GM21390 (cell line): ENCODE measurements around the gene RSBN1L.
"Not testable (repeated sequence)": the region's sequence is repeated elsewhere in the genome, so short reads cannot be mapped to it uniquely, and the experiment has no call there.

Experiments
- ATAC-seq: cut with Tn5 transposase; IDR thresholded peaks from one replicate; pipeline ENCODE4 v1.9.1; 2021; ENCODE audit not compliant: unreplicated experiment

RSBN1L gene

DNA sequence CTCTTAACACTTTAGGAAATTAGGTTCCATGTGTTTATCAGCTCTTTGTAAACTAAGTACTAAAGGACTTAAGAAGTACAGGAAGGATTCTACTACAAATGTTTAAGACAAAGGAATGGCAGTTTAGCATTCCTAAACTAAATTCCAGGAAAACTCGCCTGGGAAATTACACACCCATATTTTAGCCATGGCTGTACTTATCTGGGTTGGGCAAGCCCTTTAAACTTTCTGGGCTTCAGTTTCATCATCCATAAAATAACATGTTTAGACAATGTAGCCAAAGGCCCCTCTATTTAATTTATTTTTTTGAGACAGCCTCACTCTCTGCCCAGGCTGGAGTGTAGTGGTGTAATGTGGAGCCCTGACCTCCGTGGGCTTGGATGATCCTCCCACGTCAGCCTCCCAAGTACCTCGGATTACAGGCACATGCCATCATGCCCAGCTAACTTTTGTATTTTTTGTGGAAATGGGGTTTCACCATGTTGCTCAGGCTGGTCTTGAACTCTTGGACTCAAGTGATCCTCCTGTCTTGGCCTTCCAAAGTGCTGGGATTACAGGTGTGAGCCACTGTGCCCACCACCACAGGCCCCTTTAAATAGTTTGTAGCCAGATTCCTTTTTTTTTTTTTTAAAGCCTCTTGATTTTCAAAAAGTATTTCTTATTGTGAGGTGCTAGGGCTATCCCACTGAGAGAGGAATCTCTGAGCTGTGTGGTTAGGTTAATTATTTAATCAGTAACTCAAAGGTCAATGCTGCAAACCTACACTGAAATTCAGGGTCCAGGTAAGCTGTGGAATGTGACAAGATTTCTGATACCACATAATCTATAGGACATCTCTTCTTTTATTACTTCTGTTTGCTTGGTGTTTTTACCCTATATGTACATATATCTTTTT lies 69.9 kb downstream of the RSBN1L start:
- no peak for ATAC-seq

DNA sequence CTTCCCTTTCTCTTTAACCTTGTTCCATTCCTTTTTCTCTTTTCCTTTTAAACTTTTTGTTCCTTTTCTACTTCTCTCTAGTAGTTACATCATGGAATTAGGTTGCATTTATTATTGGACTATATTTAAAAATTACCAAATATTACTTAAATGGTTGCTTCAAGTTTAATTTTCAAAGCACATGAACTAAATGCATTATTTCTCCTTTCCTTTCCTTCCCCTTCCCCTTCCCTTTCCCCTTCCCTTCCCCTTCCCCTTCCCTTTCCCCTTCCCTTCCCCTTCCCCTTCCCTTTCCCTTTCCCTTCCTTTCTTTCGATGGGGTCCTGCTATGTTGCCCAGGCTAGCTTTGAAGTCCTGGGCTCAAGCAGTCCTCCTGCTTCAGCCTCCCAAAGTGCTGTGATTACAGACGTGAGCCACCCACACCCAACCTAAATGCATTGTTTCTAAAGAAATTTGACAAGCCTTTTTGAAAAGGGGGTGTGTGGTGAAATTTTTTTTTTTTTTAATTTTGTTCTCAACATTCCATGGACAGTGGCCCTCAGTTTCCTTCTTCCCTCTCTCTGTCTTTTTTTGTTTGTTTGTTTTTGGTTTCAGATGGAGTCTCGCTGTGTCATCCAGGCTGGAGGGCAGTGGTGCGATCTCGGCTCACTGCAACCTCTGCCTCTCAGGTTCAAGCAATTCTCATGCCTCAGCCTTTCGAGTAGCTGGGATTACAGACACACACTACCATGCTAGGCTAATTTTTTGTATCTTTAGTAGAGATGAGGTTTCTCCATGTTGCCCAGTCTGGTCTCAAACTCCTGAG lies 70.7 kb downstream of the RSBN1L start:
- ATAC-seq: no peak

- ATAC-seq: no peak
Observed at GRCh38 chr7:77770316-77770715, 74.1 kb downstream of the RSBN1L start.

- no peak for ATAC-seq
Observed at GRCh38 chr7:77771901-77772300, 75.6 kb downstream of the RSBN1L start.

DNA sequence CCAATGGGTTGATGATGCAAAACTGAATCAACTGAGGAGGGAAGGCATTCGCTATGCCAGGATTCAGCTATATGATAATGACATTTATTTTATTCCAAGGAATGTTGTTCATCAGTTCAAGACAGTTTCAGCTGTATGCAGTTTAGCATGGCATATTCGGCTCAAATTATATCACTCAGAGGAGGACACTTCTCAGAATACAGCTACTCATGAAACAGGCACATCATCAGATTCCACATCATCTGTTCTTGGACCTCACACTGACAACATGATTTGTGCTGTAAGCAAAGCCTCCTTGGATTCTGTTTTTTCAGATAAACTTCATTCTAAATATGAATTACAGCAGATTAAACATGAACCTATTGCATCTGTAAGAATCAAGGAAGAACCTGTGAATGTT lies 82.3 kb downstream of the RSBN1L start:
- no peak for ATAC-seq

GRCh38 chr7:77782383-77782782 lies 86.1 kb downstream of the RSBN1L start:
- no peak for ATAC-seq

- ATAC-seq: no peak
Observed at GRCh38 chr7:77783111-77783510, 86.9 kb downstream of the RSBN1L start.

DNA sequence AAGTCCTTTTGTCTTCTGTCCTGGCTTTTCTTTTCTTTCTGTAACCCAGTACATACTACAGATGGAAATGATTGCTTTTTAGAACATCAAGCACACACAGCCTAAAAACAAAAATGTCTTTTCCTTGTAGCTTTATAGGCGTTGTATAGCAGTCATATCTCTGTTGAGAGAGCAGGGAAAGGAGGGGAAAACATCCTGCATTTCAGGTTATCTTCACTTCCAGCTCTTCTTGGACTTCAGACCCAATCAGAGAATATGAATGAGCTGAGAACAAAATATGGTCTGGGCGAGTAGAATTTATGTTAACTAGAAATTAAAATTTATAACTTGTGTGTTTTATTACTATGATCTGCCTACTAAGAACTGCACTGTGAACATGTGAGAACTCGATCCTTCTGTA lies 87.3 kb downstream of the RSBN1L start:
- ATAC-seq: no peak

DNA sequence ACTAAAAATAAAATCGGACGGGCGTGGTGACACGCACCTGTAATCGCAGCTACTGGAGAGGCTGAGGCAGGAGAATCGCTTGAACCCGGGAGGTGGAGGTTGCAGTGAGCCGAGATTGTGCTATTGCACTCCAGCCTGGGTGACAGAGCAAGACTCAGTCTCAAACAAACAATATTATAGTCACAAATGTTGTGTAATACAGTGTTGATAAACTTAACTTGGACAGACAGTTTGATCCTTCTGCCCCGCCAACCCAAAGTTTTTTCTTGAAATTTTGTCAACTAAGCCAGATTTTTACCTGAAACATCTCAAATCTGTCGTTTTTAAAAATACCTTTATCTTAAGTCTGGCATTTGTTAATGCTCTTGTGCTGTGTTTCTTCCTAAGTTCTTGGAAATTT lies 88.2 kb downstream of the RSBN1L start:
- not testable (repeated sequence) for ATAC-seq

DNA sequence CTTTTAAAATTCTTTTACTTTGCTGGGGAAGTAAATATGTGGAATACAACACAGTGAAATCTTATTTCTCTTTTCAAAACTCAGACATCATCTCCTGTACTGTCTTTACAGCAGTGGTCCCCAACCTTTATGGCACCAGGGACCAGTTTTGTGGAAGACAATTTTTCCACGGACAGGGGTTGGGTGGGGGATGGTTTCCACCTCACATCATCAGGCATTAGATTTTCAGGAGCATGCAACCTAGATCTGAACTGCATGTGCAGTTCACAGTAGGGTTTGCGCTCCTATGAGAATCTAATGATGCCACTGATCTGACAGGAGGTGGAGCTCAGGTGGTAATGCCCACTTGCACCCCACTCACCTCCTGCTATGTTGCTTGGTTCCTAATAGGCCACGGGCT lies 89.8 kb downstream of the RSBN1L start:
- ATAC-seq: no peak

DNA sequence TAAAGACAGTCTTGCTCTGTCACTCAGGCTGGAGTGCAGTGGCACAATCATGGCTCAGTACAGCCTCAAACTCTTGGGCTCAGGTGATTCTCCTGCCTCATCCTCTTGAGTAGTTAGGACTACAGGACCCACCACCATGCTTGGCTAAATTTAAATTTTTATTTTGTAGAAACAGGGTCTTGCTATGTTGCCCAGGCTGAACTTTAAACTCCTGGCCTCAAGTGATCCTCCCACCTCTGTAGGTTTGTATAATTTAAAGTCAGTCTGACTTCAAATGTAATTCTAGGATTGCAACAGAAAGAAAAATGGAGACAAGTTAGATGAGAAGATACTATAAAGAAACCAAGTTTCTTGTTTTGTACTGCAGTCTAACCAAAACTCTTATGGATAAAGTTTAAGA lies 90.5 kb downstream of the RSBN1L start:
- no peak for ATAC-seq

DNA sequence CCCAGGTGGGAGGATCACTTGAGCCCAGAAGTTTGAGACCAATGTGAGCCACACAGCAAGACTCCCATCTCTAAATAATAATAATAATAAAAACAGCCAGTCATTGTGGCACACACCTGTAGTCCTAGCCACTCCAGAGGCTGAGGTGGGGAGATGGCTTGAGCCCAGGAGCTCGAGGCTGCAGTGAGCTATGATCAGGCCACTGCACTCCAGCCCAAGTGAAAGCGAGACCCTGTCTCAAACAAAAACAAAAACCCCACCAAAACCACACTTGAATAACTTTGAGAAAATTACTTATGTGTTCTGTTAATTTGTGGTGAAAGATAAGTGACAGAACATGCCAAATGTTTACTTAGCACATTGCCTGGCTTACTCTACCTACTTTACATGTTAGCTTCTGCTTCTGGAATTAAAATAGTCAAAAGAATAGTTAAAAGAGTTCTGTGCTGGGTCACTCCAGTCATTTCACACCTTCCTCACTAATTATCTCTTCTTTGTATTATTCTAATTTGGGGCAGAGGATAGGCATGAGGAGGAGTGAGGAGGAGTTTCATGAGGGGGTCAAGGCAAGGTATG lies 92.2 kb downstream of the RSBN1L start:
- ATAC-seq: peak; percentile 41

GRCh38 chr7:77791336-77791735 lies 95.1 kb downstream of the RSBN1L start:
- no peak for ATAC-seq

GRCh38 chr7:77791956-77792355 lies 95.7 kb downstream of the RSBN1L start:
- no peak for ATAC-seq

DNA sequence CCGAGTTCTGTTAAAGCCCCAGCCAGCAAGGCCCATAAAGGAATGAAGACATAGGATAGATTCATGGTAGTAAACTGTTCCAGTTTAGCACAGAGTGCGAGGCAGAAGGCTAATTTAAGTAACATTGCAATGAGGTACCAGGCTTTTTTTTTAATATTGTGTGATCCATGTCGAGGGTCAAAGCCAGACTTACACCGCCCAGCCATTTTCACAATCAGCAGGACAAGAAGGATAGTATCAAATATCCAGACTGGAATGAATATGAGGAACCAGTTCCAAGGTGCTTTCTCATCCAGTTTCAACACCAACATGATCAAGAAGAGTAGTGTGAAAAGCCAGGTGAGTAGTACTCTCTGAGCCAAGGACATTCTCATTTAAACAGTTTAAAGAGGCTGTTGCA lies 97.7 kb downstream of the RSBN1L start:
- no peak for ATAC-seq

DNA sequence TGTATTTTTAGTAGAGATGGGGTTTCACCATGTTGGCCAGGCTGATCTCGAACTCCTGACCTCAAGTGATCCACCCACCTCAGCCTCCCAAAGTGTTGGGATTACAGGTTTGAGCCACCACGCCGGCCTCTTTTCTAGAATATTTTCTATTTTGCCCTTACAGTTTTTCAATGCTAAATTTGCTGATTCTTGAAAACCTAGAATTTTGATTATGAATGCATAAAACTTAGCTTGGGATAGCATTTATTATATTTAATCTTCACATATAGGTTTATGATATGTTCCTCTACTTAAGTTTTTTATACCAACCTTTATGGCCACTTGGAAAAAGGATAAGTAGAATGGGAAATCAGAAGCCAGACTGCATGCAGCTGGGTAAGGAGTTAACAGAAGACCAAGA lies 99.8 kb downstream of the RSBN1L start:
- ATAC-seq: no peak

GRCh38 chr7:77796960-77797359 lies 100.7 kb downstream of the RSBN1L start:
- no peak for ATAC-seq

DNA sequence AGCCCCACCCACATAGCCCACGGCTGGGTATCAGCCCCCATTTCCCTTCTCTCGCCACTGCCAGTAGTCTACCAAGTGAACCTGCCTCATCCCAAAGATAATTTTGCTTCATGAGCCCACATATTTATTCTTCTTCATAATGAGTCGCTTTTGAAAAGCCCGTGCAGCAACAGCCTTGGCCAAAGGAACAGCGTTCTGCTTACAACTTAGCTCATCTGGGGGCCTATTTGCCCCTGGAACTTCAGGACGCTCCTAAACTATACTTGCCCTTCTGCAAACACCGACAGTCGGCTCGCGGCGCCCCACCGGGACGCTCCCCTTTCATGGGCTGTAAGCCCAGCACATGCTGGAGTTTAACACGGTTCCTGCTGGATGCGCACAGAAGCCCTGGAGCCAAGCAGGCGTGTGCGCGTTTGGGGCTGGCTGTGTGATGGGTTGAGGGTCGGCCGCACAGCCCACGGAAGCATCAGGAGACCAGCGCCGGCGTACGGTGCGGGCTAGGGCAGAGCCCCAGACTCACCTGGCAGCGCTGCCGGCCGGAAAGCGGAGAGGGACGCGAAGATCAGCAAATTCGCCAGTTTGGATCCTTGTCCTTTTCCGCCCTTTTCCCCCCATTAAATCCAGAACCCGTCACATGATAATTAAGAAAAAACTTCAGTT lies 101.6 kb downstream of the RSBN1L start:
- peak; percentile 30 for ATAC-seq

GRCh38 chr7:77798394-77799077 lies 102.3 kb downstream of the RSBN1L start, which contains the start of the genes PHTF2 and TMEM60:
PHTF2 (plus strand) TSS chr7:77798773.
TMEM60 (minus strand) TSS chr7:77798434; CDS start chr7:77794373, 4,061 bp downstream.
- peak; percentile 86 for ATAC-seq
